ENCODE measurements around the gene CENPU.
"Not testable (repeated sequence)": the region's sequence is repeated elsewhere in the genome, so short reads cannot be mapped to it uniquely, and the experiment has no call there.

The CENPU gene

GRCh38 chr4:184752496-184753275 lies 18.8 kb upstream of the CENPU start:
- no peak for DNase-seq (ENCODE audit: low read depth)

DNA sequence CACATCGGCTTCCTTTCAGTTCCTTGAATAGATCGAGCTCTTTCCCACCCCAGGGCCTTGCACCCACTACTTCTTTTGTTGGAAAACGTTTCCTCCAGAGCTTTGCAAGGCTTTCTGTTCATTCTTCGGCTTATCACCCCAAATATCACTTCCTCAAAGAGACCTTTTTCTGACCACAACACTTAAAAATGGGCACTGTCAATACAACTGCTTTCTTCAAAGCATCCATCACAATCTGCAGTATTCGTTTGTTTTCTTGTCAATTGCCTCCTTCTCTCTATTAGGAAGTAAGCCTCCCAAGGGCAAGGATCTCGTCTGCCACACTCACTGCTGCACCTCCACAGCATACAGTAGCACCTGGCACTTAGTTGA lies 17.7 kb upstream of the CENPU start:
- DNase-seq (ENCODE audit: low read depth): no peak

GRCh38 chr4:184750926-184751584 lies 17.2 kb upstream of the CENPU start:
- no peak for DNase-seq (ENCODE audit: low read depth)

GRCh38 chr4:184748251-184748652 lies 14.4 kb upstream of the CENPU start:
- DNase-seq (ENCODE audit: low read depth): no peak

- DNase-seq (ENCODE audit: low read depth): no peak
Observed at GRCh38 chr4:184747034-184747830, 13.3 kb upstream of the CENPU start.

- peak; percentile 94 for DNase-seq (ENCODE audit: low read depth)
Observed at GRCh38 chr4:184745831-184746795, 12.2 kb upstream of the CENPU start.

DNA sequence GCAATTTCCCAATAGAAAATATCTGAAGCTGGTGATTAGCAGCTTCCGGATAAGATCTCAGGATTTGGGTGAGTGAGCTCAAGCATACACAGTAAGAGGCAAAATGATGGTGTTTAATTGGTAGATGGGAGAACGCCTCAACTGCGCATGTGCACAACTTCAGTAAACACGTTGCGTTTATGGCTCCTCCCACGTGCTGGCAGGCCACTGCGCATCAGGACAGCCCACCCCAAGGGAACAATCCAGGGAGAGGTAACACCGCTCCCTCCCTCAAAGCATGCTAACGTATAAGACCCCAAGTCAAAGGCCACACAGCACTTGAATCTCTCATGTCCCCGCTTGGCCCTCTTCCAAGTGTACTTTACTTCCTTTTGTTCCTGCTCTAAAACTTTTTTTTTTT lies 10.3 kb upstream of the CENPU start:
- DNase-seq (ENCODE audit: low read depth): no peak

DNA sequence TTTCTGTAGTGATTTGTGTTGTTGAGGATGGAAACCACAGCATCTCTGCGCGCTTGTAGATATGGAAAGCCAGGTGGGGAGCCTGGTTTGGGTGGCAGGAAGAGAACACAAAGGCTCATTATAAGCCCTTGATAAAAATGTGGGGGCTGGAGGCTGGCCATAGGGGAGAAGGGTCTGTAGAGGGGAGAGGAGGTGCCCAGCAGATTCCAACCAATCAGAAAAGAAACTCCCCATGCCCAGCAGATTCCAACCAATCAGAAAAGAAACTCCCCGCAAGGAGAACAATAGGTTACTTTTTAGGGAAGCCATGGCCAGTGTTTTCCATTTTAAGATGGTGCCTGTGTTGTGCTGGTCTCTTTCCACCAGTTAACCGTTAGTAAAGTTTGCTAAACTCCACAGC lies 9.8 kb upstream of the CENPU start:
- no peak for DNase-seq (ENCODE audit: low read depth)

DNA sequence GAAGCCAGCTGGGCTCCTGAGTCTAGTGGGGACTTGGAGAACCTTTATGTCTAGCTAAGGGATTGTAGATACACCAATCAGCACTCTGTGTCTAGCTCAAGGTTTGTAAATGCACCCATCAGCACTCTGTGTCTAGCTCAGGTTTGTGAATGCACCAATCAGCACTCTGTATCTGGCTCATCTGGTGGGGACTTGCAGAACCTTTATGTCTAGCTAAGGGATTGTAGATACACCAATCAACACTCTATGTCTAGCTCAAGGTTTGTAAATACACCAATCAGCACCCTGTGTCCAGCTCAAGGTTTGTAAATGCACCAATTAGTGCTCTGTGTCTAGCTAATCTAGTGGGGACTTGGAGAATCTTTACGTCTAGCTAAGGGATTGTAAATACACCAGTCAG lies 7.8 kb upstream of the CENPU start:
- not testable (repeated sequence) for DNase-seq (ENCODE audit: low read depth)

- DNase-seq (ENCODE audit: low read depth): no peak
Observed at GRCh38 chr4:184740980-184741391, 7.1 kb upstream of the CENPU start.

DNA sequence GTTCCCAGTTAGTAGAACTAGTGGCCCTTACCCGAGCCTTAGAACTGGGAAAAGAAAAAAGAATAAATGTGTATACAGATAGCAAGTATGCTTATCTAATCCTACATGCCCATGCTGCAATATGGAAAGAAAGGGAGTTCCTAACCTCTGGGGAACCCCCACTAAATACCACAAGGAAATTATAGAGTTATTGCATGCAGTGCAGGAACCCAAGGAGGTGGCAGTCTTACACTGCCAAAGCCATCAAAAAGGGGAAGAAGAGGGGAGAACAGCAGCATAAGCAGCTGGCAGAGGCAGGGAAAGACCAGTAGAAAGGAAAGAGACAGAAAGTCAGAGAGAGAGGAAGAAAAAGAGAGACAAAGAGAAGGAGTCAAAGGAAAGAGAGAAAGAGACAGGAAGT lies 5.7 kb upstream of the CENPU start:
- DNase-seq (ENCODE audit: low read depth): not testable (repeated sequence)

- DNase-seq (ENCODE audit: low read depth): no peak
Observed at GRCh38 chr4:184734758-184735157, 862 bp upstream of the CENPU start.

GRCh38 chr4:184732126-184732525 lies 1.8 kb downstream of the CENPU start:
- no peak for DNase-seq (ENCODE audit: low read depth)

DNA sequence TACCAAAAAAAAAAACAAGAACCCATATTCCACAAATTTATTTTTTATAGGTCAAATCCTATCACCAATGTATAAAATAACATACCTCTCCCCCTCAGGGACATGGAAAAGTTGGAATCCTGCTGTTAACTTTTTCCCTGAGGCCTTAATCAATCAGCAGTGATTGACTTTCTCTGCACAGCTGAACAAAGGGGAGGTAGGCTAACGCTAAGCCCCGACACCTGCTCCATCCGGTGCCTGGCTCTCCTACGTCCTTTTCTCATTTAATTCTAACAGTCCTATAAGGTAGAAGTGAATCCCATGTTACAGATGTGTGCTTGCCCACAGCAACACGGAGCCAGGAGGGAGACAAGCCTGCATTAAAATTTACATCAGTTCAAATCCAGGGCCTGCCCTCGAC lies 2.8 kb downstream of the CENPU start:
- DNase-seq (ENCODE audit: low read depth): no peak

- DNase-seq (ENCODE audit: low read depth): no peak
Observed at GRCh38 chr4:184729946-184730345, 4.0 kb downstream of the CENPU start.

- peak; percentile 66 for DNase-seq (ENCODE audit: low read depth)
Observed at GRCh38 chr4:184728858-184729257, 5.0 kb downstream of the CENPU start.

DNA sequence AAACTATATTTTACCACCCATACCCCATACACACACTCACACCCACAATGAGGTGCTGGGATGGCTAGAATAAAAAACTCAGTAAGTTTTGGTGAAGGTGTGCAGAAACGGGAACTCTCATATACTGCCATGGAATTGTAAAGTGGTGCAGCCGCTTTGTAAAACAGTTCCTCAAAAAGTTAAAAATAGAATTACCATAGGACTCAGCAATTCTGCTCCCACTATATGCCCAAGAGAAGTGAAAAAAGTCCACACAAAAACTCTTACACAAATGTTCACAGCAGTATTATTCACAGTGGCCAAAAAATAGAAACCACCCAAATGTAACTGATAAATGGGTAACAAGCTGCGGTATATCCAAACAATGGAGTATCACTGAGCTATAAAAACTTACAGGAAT lies 6.5 kb downstream of the CENPU start:
- no peak for DNase-seq (ENCODE audit: low read depth)

DNA sequence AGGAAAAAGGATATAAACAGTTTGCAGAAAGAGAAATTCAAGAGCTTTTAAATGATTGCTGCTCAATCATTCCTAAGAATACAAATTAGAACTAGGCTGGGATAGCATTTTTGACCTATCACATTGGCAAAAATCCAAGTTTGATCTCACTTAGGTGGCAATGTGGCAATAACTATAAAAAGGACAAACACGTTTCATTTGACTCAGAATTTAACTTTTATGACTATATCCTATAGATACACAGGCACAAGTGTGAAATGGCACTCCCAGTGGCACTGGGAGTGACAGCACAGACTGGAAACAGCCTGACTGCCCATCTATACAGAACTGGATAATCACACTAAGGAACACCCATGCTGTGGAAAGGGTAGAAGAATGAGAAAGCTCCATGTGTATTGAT lies 11.1 kb downstream of the CENPU start:
- DNase-seq (ENCODE audit: low read depth): no peak

GRCh38 chr4:184721254-184721653 lies 12.6 kb downstream of the CENPU start:
- no peak for DNase-seq (ENCODE audit: low read depth)

DNA sequence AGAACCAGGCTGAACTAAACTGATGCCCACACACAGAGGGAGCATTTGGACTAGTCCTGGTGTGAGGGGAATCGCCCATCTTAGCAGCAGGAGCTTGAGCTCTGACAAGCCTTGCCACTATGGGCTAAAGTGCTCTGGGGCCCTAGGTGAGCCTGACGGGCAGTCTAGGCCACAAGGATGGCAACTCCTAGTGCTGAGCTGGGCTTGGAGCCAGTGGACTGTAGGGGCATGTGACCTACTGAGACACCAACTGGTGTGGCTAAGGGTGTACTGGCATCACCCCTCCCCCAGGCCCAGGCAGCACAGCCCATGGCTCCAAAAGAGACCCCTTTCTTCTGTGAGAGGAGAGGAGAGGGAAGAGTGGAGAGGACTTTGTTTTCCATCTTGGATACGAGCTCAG lies 14.5 kb downstream of the CENPU start:
- DNase-seq (ENCODE audit: low read depth): no peak

DNA sequence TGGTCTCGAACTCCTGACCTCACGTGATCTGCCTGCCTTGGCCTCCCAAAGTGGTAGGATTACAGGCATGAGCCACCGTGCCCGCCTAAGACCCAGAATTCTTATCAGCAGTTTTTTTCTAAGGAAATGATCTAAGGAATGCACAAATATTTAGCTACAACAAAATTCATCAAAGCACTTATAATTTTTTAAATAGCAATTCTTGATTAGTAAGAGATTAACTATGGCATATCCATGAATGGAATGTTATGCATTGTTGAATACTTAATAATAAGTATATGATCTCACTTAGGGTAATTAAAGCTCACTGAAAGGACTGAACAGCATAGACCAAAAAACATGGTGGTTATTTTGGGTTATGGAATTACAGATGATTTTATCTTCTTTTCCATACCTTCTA lies 18.4 kb downstream of the CENPU start:
- DNase-seq (ENCODE audit: low read depth): no peak

DNA sequence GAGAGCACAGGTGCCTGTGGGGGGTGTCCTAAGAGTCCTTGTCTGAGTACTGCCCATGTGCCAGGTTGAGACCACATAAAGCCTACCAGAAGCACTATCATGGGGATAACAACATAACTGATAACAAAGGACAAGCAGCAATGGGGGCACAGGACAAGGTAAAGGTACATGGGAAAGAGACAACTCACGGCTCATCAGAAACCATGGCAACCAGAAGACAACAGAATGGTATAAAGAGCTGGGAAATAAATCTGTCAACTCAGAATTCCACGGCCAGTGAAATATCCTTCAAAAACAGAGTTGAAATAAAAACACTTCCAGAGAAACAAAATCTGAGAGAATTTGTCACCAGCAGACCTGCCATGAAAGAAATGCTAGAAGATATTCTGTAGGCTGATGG lies 20.0 kb downstream of the CENPU start:
- no peak for DNase-seq (ENCODE audit: low read depth)
